Stomach (tissue), 9 donors: ENCODE data around the gene WFS1. TPM values are rescaled to one million over a fixed set of nuclear protein-coding genes. Genes with fewer than 3 reads are reported as not detected.

ENCODE experiments used
- DNase-seq, 2 donors: peaks; one replicate each; pipeline versions ENCODE4 v3.0.0 to v3.0.0-alpha.2; 2013 to 2019
- H3K27ac ChIP-seq, 5 donors: fragments of 200-600 bp in 4 of 5; sonication (generic) in 4 of 5; one replicate each; pipeline ENCODE4 v1.5.1; 2013 to 2019; ENCODE audit warnings: mild to moderate bottlenecking in 1 of 5, moderate library complexity in 1 of 5
- H3K27me3 ChIP-seq, 3 donors: fragments of 200-600 bp; sonication (generic); one replicate each; pipeline ENCODE4 v1.5.1; 2017 to 2019; ENCODE audit warnings: mixed run types in 1 of 3
- H3K36me3 ChIP-seq, 4 donors: fragments of 200-600 bp; sonication (generic); 1 replicate in 3 of 4; 2 replicates in 1 of 4; pipeline ENCODE4 v1.5.1; 2016 to 2019
- H3K4me1 ChIP-seq, 4 donors: fragments of 200-600 bp; sonication (generic); one replicate each; pipeline ENCODE4 v1.5.1; 2016 to 2019
- H3K4me3 ChIP-seq, 4 donors: fragments of 200-600 bp; sonication (generic) in 3 of 4; one replicate each; pipeline ENCODE4 v1.5.1; 2016 to 2019; ENCODE audit warnings: mild to moderate bottlenecking in 1 of 4
- H3K9me3 ChIP-seq, 4 donors: fragments of 200-600 bp; sonication (generic); one replicate each; pipeline ENCODE4 v1.5.1; 2016 to 2019
- CTCF ChIP-seq, 7 experiments: fragments of 450-650 bp in 4 of 7; fragments of 200-600 bp in 3 of 7; sonication (generic) in 3 of 7; IDR thresholded peaks; one replicate each; pipeline ENCODE4 v1.5.1; 2016 to 2019; ENCODE audit warnings: antibody characterized with exemption in 7 of 7, control low read depth in 2 of 7, mild to moderate bottlenecking in 1 of 7
- EP300 ChIP-seq: sonication (generic); formaldehyde crosslinking; IDR thresholded peaks from one replicate; pipeline ENCODE4 v1.6.1; 2017; ENCODE audit warnings: antibody characterized with exemption
- POLR2A ChIP-seq, 4 donors: fragments of 450-650 bp; IDR thresholded peaks; one replicate each; pipeline ENCODE4 v1.6.1; 2016; ENCODE audit warnings: antibody characterized with exemption in 4 of 4, control low read depth in 2 of 4, mild to moderate bottlenecking in 1 of 4, moderate library complexity in 1 of 4
- POLR2AphosphoS5 ChIP-seq, 3 donors: sonication (generic); formaldehyde crosslinking; IDR thresholded peaks; one replicate each; pipeline ENCODE4 v1.6.1; 2016; ENCODE audit warnings: antibody characterized with exemption in 3 of 3
- WGBS, 5 donors: extraction: QIAGEN DNeasy Blood & Tissue Kit in 3 of 5; methylation state at CpG; one replicate each; pipeline versions ENCODE4 v1.1.5 to v1.1.7; 2013 to 2018; 5-methylcytosine and 5-hydroxymethylcytosine counted together
- intact Hi-C: fragments of 100-400 bp; cut with DNase I; formaldehyde crosslinking; loops from one replicate; pipeline ENCODE4 v1.15.1; 2023; ENCODE audit warnings: low total_unique reads
- polyA plus RNA-seq, 3 donors: library from polyadenylated mRNA; stranded (reverse); fragments of 200-250 nt; gene quantifications; one replicate each; pipeline ENCODE4 v1.2.3, GENCODE V29; 2013
- total RNA-seq, 5 donors: library from RNA; depleted of rRNA; stranded (reverse); fragments of >200 nt; gene quantifications; one replicate each; pipeline versions ENCODE4 v1.1.0 to v1.2.3, GENCODE V29; 2014 to 2016
- donor health status: healthy with polysubstance abuse.
- donor health status: Bipolar disorder and iron deficiency.
- donor health status: healthy.

Gene WFS1
- total and polyA plus RNA-seq, 8 donors, result 4.1 to 60.7 (median 15.1) TPM

- no peak for DNase-seq
- Histone ChIP-seq H3K4me3 (no peak overlapping the region), H3K27ac (no peak overlapping the region), H3K9me3 (peaks cover 0 to 8% (median 0%) of the 10 kb centered on the region in 4 donors), H3K27me3 (peaks cover 0 to 57% (median 27%) of the 10 kb centered on the region in 3 donors), H3K4me1 (peaks cover 0 to 3% (median under 1%) of the 10 kb centered on the region in 4 donors), H3K36me3 (no peaks in the 10 kb centered on the region)
- TF ChIP-seq CTCF (IDR thresholded peaks at IDR 0.05), result peak in 1 of 7 experiments; percentile 4
- no peak for TF ChIP-seq POLR2AphosphoS5 (IDR thresholded peaks at IDR 0.05)
- no peak for TF ChIP-seq EP300
- WGBS, 5 donors, result 0% methylated on average over 1 of the region's 1 CpG
- intact Hi-C loops, result no loop called here
Measured at GRCh38 chr4:6250984-6251295, 18.7 kb upstream of the WFS1 start.

- Histone ChIP-seq H3K4me3 (no peak overlapping the region), H3K4me1 (peaks cover 0 to 3% (median 0%) of the 10 kb centered on the region in 4 donors), H3K36me3 (no peaks in the 10 kb centered on the region), H3K27me3 (peaks cover 0 to 57% (median 22%) of the 10 kb centered on the region in 3 donors), H3K9me3 (peaks cover 0 to 4% (median 0%) of the 10 kb centered on the region in 4 donors), H3K27ac (no peak overlapping the region)
- intact Hi-C loops, result no loop called here
- DNase-seq, result no peak
- TF ChIP-seq POLR2A (IDR thresholded peaks at IDR 0.05) (no peak), CTCF (IDR thresholded peaks at IDR 0.05) (no peak), POLR2AphosphoS5 (IDR thresholded peaks at IDR 0.05) (no peak), EP300 (no peak)
- 89 to 97% (median 96%) methylated on average over 10 to 14 of the region's 14 CpGs for WGBS, 5 donors
Measured at GRCh38 chr4:6251365-6251764, 18.3 kb upstream of the WFS1 start.

- Histone ChIP-seq H3K27me3 (peaks cover 0 to 58% (median 18%) of the 10 kb centered on the region in 3 donors), H3K9me3 (no peaks in the 10 kb centered on the region), H3K4me3 (no peak overlapping the region), H3K4me1 (peaks cover 0 to 3% (median 0%) of the 10 kb centered on the region in 4 donors), H3K27ac (no peak overlapping the region), H3K36me3 (no peaks in the 10 kb centered on the region)
- TF ChIP-seq POLR2AphosphoS5 (IDR thresholded peaks at IDR 0.05), result no peak
- TF ChIP-seq CTCF (IDR thresholded peaks at IDR 0.05), result no peak
- no peak for TF ChIP-seq EP300
- TF ChIP-seq POLR2A (IDR thresholded peaks at IDR 0.05), result no peak
- WGBS, 5 donors, result 70 to 84% (median 75%) methylated on average over 4 to 8 of the region's 8 CpGs
- intact Hi-C loops, result loop anchor here (2.0 kb wide), 1 partner anchor 75 kb away; no protein-coding TSS in a partner anchor
- DNase-seq, result no peak
Measured at GRCh38 chr4:6252051-6252450, 17.6 kb upstream of the WFS1 start.

- DNase-seq, result no peak
- no peak for TF ChIP-seq POLR2AphosphoS5 (IDR thresholded peaks at IDR 0.05)
- TF ChIP-seq CTCF (IDR thresholded peaks at IDR 0.05), result no peak
- no peak for TF ChIP-seq POLR2A (IDR thresholded peaks at IDR 0.05)
- Histone ChIP-seq H3K4me3 (no peak overlapping the region), H3K4me1 (peaks cover 0 to 3% (median 0%) of the 10 kb centered on the region in 4 donors), H3K27ac (no peak overlapping the region), H3K36me3 (no peaks in the 10 kb centered on the region), H3K27me3 (peaks cover 0 to 54% (median 12%) of the 10 kb centered on the region in 3 donors), H3K9me3 (no peaks in the 10 kb centered on the region)
- 70 to 85% (median 78%) methylated on average over 6 of the region's 6 CpGs for WGBS, 5 donors
- intact Hi-C loops, result loop anchor here (2.0 kb wide), 1 partner anchor 74 kb away; no protein-coding TSS in a partner anchor
Measured at GRCh38 chr4:6253111-6253510, 16.5 kb upstream of the WFS1 start.
